Measurements from ENCODE around the gene SEPTIN2. TPM values are rescaled to one million over a fixed set of nuclear protein-coding genes. Genes with fewer than 3 reads are reported as not detected.
A peak's percentile ranks its signal among the peaks of the same experiment; 100 is the strongest.
"Not testable (repeated sequence)": the region's sequence is repeated elsewhere in the genome, so short reads cannot be mapped to it uniquely, and the experiment has no call there.

Gene SEPTIN2
- total RNA-seq, 4 donors from 2014 or later = 295 to 372 (median 307) TPM

DNA sequence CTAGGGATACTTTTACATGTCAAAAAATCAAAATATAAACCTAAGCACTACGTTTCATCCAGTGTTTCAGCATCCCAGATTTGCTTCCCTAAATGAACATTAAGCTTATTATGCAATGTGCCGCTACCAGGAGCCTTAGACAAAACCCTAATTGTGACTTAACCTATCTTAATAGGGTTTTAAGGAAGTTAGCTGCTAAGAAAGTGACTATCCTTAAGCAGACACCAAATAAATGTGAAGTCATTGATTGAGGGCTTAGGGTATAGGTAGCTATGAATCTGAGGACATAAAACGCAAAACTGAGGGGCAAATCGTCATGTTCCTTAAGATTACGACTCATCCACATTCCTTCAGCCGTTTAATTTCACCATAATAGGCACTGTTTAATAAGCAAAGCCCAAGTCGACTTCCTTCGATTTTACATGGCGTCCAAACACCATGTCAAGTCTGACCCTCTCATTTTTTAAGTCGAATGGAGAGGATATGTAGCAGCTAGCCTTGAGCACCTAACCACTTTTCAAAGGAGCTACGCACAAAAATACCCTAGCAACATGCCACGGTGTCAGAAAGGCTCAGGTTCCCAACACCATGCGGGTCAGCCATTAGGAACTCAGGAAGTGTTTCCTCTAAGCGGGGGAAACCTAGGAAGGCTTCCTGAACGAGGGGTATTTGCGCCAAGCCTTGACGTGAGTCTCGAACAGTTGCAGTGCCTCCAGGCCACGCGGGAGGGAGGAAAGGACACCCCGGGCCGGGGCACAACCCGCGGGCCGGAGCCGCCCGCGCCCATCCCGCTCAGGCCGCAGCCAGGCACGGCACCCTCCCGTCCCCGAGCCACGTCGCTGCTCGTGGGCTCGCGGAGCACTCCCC lies 1.3 kb upstream of the SEPTIN2 start:
- ATAC-seq (ENCODE audit: low FRiP score) = peak; percentile 2
- DNase-seq (ENCODE audit: low spot score) = no peak
- TF ChIP-seq, protein P1, sequence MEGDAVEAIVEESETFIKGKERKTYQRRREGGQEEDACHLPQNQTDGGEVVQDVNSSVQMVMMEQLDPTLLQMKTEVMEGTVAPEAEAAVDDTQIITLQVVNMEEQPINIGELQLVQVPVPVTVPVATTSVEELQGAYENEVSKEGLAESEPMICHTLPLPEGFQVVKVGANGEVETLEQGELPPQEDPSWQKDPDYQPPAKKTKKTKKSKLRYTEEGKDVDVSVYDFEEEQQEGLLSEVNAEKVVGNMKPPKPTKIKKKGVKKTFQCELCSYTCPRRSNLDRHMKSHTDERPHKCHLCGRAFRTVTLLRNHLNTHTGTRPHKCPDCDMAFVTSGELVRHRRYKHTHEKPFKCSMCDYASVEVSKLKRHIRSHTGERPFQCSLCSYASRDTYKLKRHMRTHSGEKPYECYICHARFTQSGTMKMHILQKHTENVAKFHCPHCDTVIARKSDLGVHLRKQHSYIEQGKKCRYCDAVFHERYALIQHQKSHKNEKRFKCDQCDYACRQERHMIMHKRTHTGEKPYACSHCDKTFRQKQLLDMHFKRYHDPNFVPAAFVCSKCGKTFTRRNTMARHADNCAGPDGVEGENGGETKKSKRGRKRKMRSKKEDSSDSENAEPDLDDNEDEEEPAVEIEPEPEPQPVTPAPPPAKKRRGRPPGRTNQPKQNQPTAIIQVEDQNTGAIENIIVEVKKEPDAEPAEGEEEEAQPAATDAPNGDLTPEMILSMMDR (IDR thresholded peaks at IDR 0.05) = no peak

DNA sequence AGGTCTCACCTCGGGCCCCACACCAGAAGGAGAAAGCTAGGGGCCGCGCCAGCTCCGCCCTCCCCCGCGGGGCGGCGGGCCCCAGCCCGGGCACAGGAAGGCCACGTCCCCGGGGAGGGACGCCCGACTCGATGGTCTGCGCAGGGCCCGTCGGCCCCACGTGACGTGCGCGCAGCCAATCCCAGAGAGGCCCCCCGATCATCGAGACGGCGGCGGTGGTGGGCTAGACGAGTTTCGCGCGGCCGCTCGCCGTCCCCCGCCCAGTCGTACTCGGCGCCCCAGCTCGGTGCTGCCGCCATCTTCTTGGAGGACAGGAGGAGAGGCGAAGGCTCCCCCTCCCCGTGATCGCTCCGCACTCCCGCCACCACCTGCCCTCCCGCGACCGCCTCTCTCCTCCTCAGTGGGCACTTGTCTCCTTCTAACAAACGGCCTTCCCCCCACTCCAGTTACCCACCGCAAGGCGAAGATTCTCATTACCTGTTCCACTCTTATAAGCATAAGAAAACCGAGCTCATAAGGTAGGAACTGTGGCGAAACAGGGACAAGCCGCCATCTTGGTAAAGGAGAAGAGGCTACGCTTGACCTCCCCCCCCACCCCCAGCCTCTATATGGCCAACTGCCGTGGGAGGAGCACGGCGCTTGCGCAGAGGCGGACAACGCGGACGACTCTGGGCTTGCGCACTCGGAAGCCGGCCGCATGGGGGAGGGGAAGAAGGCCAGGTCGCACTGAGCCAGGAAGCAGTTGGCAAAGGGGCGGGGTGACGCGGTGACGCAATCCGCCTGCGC lies 439 bp upstream of the SEPTIN2 start, which contains the start of gene HDLBP:
TSS of gene HDLBP (minus strand) at position 580 of the 786 bp plus-strand sequence. CDS start 48,803 bp downstream, outside the sequence.
- TF ChIP-seq, protein P1 (IDR thresholded peaks at IDR 0.05) = no peak
- ATAC-seq (ENCODE audit: low FRiP score) (peak; percentile 97), DNase-seq (ENCODE audit: low spot score) (peak; percentile 98)

DNA sequence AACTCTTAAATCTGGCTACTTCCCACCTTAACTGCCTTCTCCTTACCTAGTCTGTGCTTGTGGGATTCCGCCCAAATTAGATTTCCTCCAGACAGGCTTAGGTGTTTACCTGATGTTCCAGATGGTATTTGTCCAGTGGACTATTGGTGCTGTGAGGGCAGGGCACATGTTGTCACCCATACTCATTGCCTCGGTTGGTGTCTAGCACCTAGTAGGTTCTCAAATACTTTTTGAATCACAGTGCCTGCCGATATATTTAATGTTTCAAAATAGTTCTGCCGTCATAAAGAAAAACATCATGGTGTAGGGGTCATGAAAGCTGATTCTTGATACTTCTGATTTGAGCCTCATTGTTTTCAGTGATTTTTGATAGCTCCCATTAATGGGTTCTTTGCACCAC lies 1.1 kb downstream of the SEPTIN2 start:
- no peak for DNase-seq (ENCODE audit: low spot score)
- no peak for ATAC-seq (ENCODE audit: low FRiP score)
- TF ChIP-seq, protein P1 (IDR thresholded peaks at IDR 0.05) = no peak

DNA sequence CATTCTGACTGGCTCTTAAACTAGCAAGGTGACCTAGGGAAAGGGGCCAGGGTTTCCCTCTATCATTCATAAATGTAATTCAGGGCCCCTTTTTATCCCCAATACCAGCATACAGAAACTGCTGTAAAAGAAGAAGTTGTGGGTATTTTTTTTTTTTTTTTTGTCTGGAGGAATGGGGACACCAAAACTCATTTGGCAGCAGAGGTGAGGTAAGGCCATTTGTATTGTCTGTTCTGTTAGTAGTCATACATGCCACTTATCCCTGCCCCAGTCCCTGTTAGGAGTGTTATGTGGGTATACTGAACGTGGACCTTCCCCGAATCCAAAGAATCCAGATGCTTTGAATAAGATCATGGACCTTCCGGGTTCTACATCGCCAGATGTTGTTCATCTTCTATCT lies 1.7 kb downstream of the SEPTIN2 start:
- ATAC-seq (ENCODE audit: low FRiP score) (no peak), DNase-seq (ENCODE audit: low spot score) (no peak)
- TF ChIP-seq, protein P1 (IDR thresholded peaks at IDR 0.05) = no peak

DNA sequence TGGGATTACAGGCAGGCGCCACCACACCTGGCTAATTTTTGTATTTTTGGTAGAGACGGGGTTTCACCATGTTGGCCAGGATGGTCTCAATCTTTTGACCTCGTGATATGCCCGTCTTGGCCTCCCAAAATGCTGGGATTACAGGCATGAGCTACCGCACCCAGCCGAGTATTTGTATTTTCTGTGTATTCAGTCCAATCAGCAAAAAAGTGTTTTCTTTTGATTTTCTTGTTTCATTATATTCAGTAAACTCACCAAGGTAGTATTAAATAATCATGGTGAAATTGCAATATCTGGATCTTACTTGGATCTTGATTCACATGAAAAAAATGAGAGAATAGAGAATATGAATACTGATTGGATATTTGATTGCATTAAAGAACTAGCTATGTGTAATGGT lies 3.1 kb downstream of the SEPTIN2 start:
- DNase-seq (ENCODE audit: low spot score); ATAC-seq (ENCODE audit: low FRiP score): not testable (repeated sequence)

DNA sequence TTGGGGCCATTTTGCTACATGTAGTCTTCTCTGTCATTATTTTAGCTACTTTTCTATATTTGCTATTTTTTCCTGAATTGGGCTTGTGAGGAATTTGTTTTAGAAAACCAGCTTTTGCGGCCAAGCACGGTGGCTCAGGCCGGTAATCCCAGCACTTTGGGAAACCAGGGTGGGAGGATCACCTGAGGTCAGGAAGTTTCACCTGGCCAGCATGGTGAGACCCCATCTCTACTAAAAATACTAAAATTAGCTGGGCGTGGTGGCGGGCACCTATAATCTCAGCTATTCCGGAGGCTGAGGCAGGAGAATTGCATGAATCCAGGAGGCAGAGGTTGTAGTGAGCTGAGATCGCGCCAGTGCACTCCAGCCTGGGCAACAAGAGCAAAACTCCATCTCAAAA lies 4.7 kb downstream of the SEPTIN2 start:
- no peak for ATAC-seq (ENCODE audit: low FRiP score)
- no peak for DNase-seq (ENCODE audit: low spot score)
- TF ChIP-seq, protein P1 (IDR thresholded peaks at IDR 0.05) = no peak

DNA sequence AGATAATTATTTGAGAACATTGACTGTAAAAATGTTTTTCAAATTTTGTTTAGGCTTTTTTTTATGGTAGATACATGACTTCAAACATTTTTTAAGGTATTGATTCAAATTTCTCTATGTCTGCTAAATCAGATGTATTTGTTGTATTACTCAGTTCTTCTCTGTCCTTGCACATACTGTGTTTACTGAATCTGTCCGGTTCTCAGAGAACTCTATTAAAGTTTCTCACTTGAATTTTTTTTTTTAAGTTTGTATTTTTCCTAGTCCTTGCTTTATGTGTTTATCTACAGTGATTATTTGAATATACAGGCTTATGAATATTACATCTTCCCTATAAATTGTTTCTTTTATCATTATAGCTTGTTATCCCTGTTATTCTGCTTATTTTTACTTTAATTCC lies 5.3 kb downstream of the SEPTIN2 start:
- ATAC-seq (ENCODE audit: low FRiP score) = no peak
- TF ChIP-seq, protein P1 (IDR thresholded peaks at IDR 0.05) = no peak
- no peak for DNase-seq (ENCODE audit: low spot score)

All from omental fat pad (tissue), 4 donors.